Keratinocyte (primary cell): ENCODE results near the gene DMD. TPM values are rescaled to one million over a fixed set of nuclear protein-coding genes. Genes with fewer than 3 reads are reported as not detected.

ENCODE experiments used
- DNase-seq: peaks from one replicate; pipeline ENCODE4 v3.0.0-alpha.2; 2011; ENCODE audit warnings: low read depth, missing footprints, low spot score
- FAIRE-seq: peaks from 2 replicates; lab custom pipeline; 2011; peaks lifted over from hg19 to GRCh38; lab: Jason Lieb, UNC
- H2AFZ ChIP-seq: 2 replicates; pipeline ENCODE4 v1.6.0; 2012; ENCODE audit warnings: low read length, control low read depth, inconsistent platforms; ENCODE audit not compliant: control insufficient read depth
- H3K27ac ChIP-seq: 2 replicates; pipeline ENCODE4 v1.5.1; 2011; ENCODE audit warnings: low read length; ENCODE audit not compliant: control insufficient read depth, insufficient read depth
- H3K27me3 ChIP-seq: 3 replicates; pipeline ENCODE4 v1.6.0; 2011; ENCODE audit warnings: low read length; ENCODE audit not compliant: control insufficient read depth, insufficient read depth; ENCODE audit errors: extremely low read depth
- H3K36me3 ChIP-seq, 2 experiments: 2 replicates in 1 of 2; 3 replicates in 1 of 2; pipeline ENCODE4 v1.5.1; 2011; ENCODE audit warnings: low read length in 2 of 2, mild to moderate bottlenecking in 1 of 2; ENCODE audit not compliant: control insufficient read depth in 2 of 2, insufficient read depth in 2 of 2; ENCODE audit errors: extremely low read depth in 1 of 2
- H3K4me1 ChIP-seq: 3 replicates; pipeline ENCODE4 v1.5.1; 2011; ENCODE audit warnings: low read length; ENCODE audit not compliant: control insufficient read depth, insufficient read depth; ENCODE audit errors: extremely low read depth
- H3K4me2 ChIP-seq: 3 replicates; pipeline ENCODE4 v1.6.0; 2011; ENCODE audit warnings: low read depth, low read length; ENCODE audit not compliant: control insufficient read depth, insufficient read depth; ENCODE audit errors: extremely low read depth
- H3K4me3 ChIP-seq, 3 experiments: fragments of 200-600 bp in 1 of 3; sonication (generic) in 1 of 3; 2 replicates in 2 of 3; 3 replicates in 1 of 3; pipeline ENCODE4 v1.5.1; 2011 to 2016; ENCODE audit warnings: low read length in 3 of 3, mild to moderate bottlenecking in 3 of 3, control low read depth in 2 of 3, inconsistent platforms in 1 of 3, low read depth in 1 of 3, mixed read lengths in 1 of 3, mixed run types in 1 of 3, moderate library complexity in 1 of 3; ENCODE audit not compliant: control insufficient read depth in 2 of 3, insufficient read depth in 2 of 3; ENCODE audit errors: extremely low read depth in 1 of 3
- H3K79me2 ChIP-seq: 2 replicates; pipeline ENCODE4 v1.6.0; 2012; ENCODE audit warnings: low read length; ENCODE audit not compliant: control insufficient read depth, insufficient read depth
- H3K9ac ChIP-seq: 3 replicates; pipeline ENCODE4 v1.6.0; 2011; ENCODE audit warnings: low read length; ENCODE audit not compliant: control insufficient read depth, insufficient read depth; ENCODE audit errors: extremely low read depth
- H3K9me1 ChIP-seq: 3 replicates; pipeline ENCODE4 v1.6.0; 2011; ENCODE audit warnings: low read length; ENCODE audit not compliant: control insufficient read depth, insufficient read depth; ENCODE audit errors: extremely low read depth
- H3K9me3 ChIP-seq: 2 replicates; pipeline ENCODE4 v1.5.1; 2012; ENCODE audit warnings: low read depth, low read length; ENCODE audit not compliant: control insufficient read depth
- H4K20me1 ChIP-seq: 3 replicates; pipeline ENCODE4 v1.6.0; 2011; ENCODE audit warnings: low read length; ENCODE audit not compliant: control insufficient read depth, insufficient read depth; ENCODE audit errors: extremely low read depth
- CTCF ChIP-seq, 3 experiments: IDR thresholded peaks in 1 of 3; conservative IDR thresholded peaks in 1 of 3; optimal IDR thresholded peaks in 1 of 3; 2 replicates in 2 of 3; 3 replicates in 1 of 3; pipeline versions ENCODE3 to v1.5.1; 2011; ENCODE audit warnings: low read length in 3 of 3, mild to moderate bottlenecking in 3 of 3, moderate library complexity in 2 of 3, control low read depth in 1 of 3, inconsistent platforms in 1 of 3; ENCODE audit not compliant: insufficient read depth in 2 of 3; ENCODE audit errors: extremely low read depth in 1 of 3
- EZH2 ChIP-seq: IDR thresholded peaks from one replicate; pipeline ENCODE4 v1.6.1; 2012; ENCODE audit warnings: inconsistent platforms, mild to moderate bottlenecking, low read length, moderate library complexity
- dilution Hi-C: fragments of 300-500 bp; cut with MboI; formaldehyde crosslinking; loops from one replicate; pipeline ENCODE4 v1.7.0; 2020; ENCODE audit warnings: low sequenced_read_pairs; ENCODE audit not compliant: extremely low pct_ligation_motif_present
- polyA plus RNA-seq, 5 experiments: library from polyadenylated mRNA; depleted of rRNA in 3 of 5; stranded (reverse) in 3 of 5; stranded (forward) in 1 of 5; unstranded in 1 of 5; fragments of >200 nt; gene quantifications; 1 replicate in 1 of 5; 2 replicates in 3 of 5; 3 replicates in 1 of 5; pipeline versions ENCODE4 v1.2.1 to v1.2.3, GENCODE V29; 2011 to 2012; ENCODE audit warnings: missing spikeins in 2 of 5, low read depth in 1 of 5, low replicate concordance in 1 of 5

DMD gene
- polyA plus RNA-seq, 1 donor (not counting 4 experiments of a cell fraction or from before 2014, with no cell fraction given) = 8.9 TPM

- Histone ChIP-seq H3K4me1 (no peaks in the 10 kb centered on the region), H3K4me2 (no peak overlapping the region), H3K4me3 (no peak overlapping the region), H3K27me3 (no peaks in the 10 kb centered on the region), H3K9me1 (no peaks in the 10 kb centered on the region), H3K9ac (no peak overlapping the region), H2AFZ (no peak overlapping the region), H3K79me2 (no peaks in the 10 kb centered on the region), H3K36me3 (no peaks in the 10 kb centered on the region), H4K20me1 (no peaks in the 10 kb centered on the region), H3K9me3 (no peaks in the 10 kb centered on the region), H3K27ac (no peak overlapping the region)
- dilution Hi-C loops = no loop called here
- TF ChIP-seq CTCF (optimal IDR thresholded peaks at IDR 0.05 in 1 of 3, IDR thresholded peaks at IDR 0.05 in 1 of 3, conservative IDR thresholded peaks at IDR 0.05 in 1 of 3; ENCODE audit: extremely low read depth in 1 of 3, insufficient read depth in 2 of 3, low read length in 3 of 3) = no peak
- no peak for TF ChIP-seq EZH2
- DNase-seq (no peak), FAIRE-seq (no peak)
Observed at GRCh38 chrX:31523884-31524536, 1687.3 kb downstream of the DMD start.

GRCh38 chrX:31522760-31523159, 1688.6 kb downstream of the DMD start:
- DNase-seq = no peak
- no peak overlapping the region for H3K9ac ChIP-seq
- H3K4me3 ChIP-seq = no peak overlapping the region
- no peaks in the 10 kb centered on the region for H3K9me3 ChIP-seq
- no peak for FAIRE-seq
- no peaks in the 10 kb centered on the region for H3K79me2 ChIP-seq
- no peaks in the 10 kb centered on the region for H3K4me1 ChIP-seq
- H3K4me2 ChIP-seq = no peak overlapping the region
- TF ChIP-seq EZH2 (no peak), CTCF (optimal IDR thresholded peaks at IDR 0.05 in 1 of 3, IDR thresholded peaks at IDR 0.05 in 1 of 3, conservative IDR thresholded peaks at IDR 0.05 in 1 of 3; ENCODE audit: extremely low read depth in 1 of 3, insufficient read depth in 2 of 3, low read length in 3 of 3) (no peak)
- no peaks in the 10 kb centered on the region for H3K36me3 ChIP-seq
- no peak overlapping the region for H3K27ac ChIP-seq
- H4K20me1 ChIP-seq = no peaks in the 10 kb centered on the region
- H3K9me1 ChIP-seq = no peaks in the 10 kb centered on the region
- no peaks in the 10 kb centered on the region for H3K27me3 ChIP-seq
- H2AFZ ChIP-seq = no peak overlapping the region
- dilution Hi-C loops = no loop called here
